ENCODE results near the gene INO80B.

GRCh38 chr2:74493546-74493945 is 38.7 kb downstream of the INO80B start:
- TF ChIP-seq POLR2AphosphoS5 (IDR thresholded peaks at IDR 0.05; ENCODE audit: insufficient read depth in 1 of 2, low read depth in 1 of 2) (no peak), CTCF (IDR thresholded peaks at IDR 0.05) (no peak)

Data from vagina (tissue), 2 donors.